ENCODE results near the gene FNIP1. TPM values are rescaled to one million over a fixed set of nuclear protein-coding genes. Genes with fewer than 3 reads are reported as not detected.
A peak's percentile ranks its signal among the peaks of the same experiment; 100 is the strongest.

Gene FNIP1
- total and polyA plus RNA-seq, 9 of the 15 experiments (the other 6 are each of a cell fraction or from before 2014, with no cell fraction given), result 5.0 to 32.8 (median 18.4) TPM

- TF ChIP-seq ZNF311 (CRISPR knock-in tag; IDR thresholded peaks at IDR 0.05) (peak; percentile 57; the same call in 1 of the 2 replicates), ZNF584 (CRISPR knock-in tag; IDR thresholded peaks at IDR 0.05; ENCODE audit: low read depth) (no peak), MAFF (IDR thresholded peaks at IDR 0.05; ENCODE audit: low read length) (no peak), TGIF2 (CRISPR knock-in tag; IDR thresholded peaks at IDR 0.05) (no peak), ZNF263 (CRISPR knock-in tag; IDR thresholded peaks at IDR 0.05; ENCODE audit: borderline replicate concordance) (0 out of 2 replicates have a peak, but pooled peaks have one; percentile 40), UBTF (IDR thresholded peaks at IDR 0.05; ENCODE audit: borderline replicate concordance in 1 of 2, low read depth in 2 of 2, low read length in 2 of 2) (no peak), ZNF280A (IDR thresholded peaks at IDR 0.05; ENCODE audit: low read depth, partially characterized antibody) (no peak), ZBTB12 (CRISPR knock-in tag; IDR thresholded peaks at IDR 0.05) (no peak), MEF2D (tag; conservative IDR thresholded peaks at IDR 0.05; ENCODE audit: low read depth) (no peak), NEUROD1 (IDR thresholded peaks at IDR 0.05; ENCODE audit: borderline replicate concordance, low read depth, low read length, partially characterized antibody) (no peak), PHF21A (IDR thresholded peaks at IDR 0.05; ENCODE audit: borderline replicate concordance, low read depth) (no peak), TCF7 (IDR thresholded peaks at IDR 0.05; ENCODE audit: borderline replicate concordance) (no peak), HINFP (tag; conservative IDR thresholded peaks at IDR 0.05; ENCODE audit: low read depth) (no peak), TCFL5 (CRISPR knock-in tag; conservative IDR thresholded peaks at IDR 0.05) (no peak), POLR2H (tag; IDR thresholded peaks at IDR 0.05; ENCODE audit: low read depth) (no peak), C11orf30 (IDR thresholded peaks at IDR 0.05; ENCODE audit: low read depth) (no peak), ZNF41 (CRISPR knock-in tag; conservative IDR thresholded peaks at IDR 0.05) (no peak), ERF (CRISPR knock-in tag; IDR thresholded peaks at IDR 0.05) (0 out of 2 replicates have a peak, but pooled peaks have one; percentile 27), HDAC3 (IDR thresholded peaks at IDR 0.05; ENCODE audit: borderline replicate concordance, partially characterized antibody) (peak; percentile 45)
These were observed 156.6 kb downstream of the FNIP1 start (continued) for GRCh38 chr5:131640043-131640856.

All from K562 (cell line).